GM19372 (cell line): Measurements from ENCODE around the gene PMEPA1.
A peak's percentile ranks its signal among the peaks of the same experiment; 100 is the strongest.

Experiments used
- ATAC-seq: cut with Tn5 transposase; IDR thresholded peaks from one replicate; pipeline ENCODE4 v1.9.1; 2021; ENCODE audit warnings: mild to moderate bottlenecking, low read depth, moderate library complexity; ENCODE audit not compliant: unreplicated experiment

The PMEPA1 gene

GRCh38 chr20:57680934-57681914 is 28.6 kb downstream of the PMEPA1 start:
- no peak for ATAC-seq

DNA sequence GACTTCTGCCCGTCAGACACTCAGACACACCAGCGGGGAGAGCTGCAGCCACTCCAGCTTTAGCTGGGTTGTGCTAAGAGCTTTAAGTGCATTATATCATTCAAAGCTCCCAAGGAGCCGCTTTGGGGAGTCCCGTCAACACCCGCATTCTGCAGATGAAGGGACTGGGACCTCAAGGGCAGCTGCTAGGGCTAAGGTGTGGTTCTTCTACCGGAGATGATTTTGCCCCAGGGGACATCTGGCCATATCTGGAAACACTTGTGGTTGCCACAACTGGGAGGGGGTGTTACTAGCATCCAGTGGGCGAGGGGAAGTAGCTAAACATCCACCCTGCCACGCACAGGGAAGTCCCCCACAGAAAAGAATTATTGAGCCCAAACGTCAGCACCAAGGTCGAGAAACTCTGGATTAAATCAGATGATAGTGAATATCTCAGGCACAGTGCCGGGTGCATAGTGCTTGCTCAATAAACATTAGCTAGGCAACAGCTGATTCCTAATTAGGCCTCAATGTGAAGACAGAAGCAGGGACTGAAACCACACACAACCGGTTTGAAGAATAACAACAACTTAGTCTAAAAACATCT is 29.6 kb downstream of the PMEPA1 start:
- ATAC-seq, result peak; percentile 66

DNA sequence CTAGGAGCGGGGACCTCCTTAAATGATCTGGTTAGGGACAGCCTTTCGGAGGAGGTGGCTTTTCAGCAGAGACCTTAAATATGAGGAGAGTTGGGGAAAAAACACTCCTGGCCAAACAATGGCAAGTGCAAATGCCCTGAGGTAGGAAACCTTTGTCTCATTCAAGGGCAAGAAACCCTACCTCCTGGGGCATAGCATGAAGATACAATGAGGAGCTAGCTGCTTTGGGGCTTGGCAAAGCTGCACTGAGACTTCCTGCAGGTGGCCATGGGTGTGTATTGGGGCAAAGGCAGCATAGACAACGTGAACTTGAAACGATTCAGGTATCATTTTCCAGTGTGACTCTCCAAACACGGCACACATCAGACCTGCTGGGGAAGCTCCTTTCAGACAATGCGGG is 30.7 kb downstream of the PMEPA1 start:
- ATAC-seq, result no peak

DNA sequence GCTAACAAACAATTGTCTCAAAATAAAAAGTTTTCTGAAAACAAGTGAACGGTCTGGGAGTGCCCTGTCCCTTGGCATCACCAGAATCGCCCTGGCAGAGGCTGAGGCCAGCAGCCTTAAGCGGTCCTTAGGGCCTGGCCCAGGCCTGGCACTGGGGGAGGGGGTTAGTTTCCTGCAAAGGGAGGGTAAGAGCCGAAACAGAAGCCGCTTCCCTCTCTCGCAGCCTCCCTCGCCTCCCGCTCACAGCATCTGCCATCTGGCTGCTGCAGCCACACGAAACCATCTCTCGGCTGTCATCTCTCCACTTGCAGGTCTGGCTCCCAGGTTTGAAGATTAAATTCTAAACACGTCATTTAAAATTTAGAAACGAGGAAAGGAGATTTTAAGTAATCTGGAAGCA is 31.5 kb downstream of the PMEPA1 start:
- no peak for ATAC-seq

- ATAC-seq, result no peak
These were observed 32.2 kb downstream of the PMEPA1 start for GRCh38 chr20:57677584-57677982.

DNA sequence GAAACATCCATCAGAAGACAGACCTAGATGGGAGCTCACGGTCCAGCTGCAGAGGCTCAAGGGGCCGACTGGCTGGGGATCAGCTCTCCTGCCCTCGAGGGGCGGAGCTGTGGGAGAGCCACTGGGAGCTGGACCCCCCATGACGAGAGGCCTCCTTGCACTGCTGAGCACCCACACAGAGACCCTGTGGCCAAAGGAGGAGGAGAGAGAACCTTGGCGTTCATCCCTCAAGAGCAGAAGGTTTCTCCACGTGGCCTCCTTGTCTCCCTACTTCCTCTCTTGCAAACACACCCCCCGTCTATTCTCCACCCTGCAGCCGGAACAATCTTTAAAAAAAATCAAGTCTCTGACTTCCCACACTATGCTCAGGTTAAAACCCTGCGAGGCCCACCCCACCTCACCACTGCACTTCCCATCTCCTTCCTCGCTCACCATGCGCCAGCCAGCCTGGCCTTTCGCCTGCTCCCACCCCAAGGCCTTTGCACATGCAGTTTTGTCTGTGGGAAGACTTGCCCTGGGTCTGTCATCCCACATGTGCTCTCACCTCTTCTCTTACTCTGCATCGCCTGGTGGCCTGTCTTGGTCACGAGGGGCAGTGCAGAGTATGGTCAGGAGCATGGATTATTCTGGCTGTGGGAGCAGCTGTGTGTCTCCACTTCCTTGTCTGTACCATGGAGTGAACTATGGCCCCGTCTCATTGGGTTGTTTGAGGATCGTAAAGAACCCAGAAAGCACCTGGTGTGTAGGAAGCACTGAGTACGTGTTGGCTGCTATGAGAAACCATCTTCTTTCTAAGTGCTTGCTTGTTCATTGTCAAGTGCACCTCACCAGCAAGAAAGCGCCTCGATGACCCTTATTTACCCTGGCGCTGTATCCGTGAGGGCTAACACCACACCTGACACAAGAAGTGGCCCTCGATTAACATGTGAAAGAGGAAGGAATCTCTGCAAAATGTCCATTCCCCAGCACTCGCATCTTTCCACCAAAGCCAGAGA is 32.9 kb downstream of the PMEPA1 start:
- no peak for ATAC-seq

DNA sequence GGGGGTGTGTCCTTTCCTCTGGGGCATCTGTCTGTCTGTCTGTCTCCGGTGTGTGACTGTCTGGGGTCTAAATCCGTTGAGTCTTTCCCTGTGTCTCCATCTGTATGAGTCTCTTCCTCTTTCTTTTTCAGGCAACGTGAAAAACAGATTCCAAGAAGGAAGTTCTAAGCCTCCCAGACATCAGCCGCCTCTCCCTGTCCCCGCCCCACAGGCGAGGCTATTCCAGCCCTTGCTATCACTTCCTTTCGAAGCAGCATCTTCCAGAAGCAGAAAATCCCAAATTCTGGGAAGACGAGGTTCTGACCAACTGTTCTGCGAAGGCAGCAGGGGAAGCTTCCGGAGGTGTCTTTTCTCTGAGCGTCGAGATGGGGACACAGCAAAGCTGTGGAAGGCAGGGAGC is 34.0 kb downstream of the PMEPA1 start:
- no peak for ATAC-seq

DNA sequence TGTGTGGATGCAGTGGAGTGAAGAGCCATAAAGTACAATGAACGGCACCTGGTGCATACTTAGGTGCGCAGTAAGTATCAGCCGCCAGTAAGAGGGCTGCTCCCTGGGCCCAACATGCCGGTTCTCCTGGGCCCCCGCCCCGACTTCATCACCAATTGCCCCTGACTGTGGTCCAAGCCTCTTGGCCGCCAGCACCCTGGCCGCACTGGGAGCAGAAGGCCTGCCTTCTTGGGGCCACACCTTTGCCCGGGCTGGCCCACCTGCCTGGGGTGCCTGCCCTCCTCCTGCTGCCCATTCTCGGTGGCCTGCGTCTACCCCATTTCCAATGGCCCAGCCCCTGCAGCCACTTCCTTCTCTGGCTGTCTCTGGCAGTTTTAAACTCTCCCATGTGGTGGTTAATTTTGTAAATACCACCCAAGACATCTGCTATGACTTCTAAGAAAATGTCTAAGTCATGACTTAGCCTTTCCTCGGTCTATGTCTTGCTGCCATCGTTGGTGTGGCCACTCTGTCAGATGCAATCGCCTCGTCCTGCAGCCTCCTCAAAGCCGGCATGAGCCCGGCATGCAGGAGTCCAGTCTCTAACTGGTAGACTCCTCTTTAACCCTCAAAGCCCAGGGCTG is 36.8 kb downstream of the PMEPA1 start:
- no peak for ATAC-seq

DNA sequence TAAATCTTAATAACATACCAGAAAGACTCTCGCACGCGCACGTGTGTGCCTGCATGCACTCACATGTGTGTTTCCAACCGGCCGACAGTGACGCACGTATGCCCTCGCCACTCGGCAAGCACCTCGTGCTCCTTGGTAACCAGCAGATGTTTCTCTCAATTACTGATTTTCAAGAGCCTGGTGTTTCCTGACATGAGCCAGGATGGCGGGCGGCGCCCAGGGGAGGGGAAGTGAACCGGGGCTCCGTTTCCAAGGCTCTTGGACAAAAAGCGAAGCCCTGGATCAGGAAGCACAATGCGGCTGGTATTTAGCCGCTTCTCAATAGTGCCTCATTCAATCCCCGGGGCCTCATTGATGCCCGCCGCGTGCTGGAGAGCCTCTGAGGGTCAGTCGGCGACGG is 37.7 kb downstream of the PMEPA1 start:
- no peak for ATAC-seq

DNA sequence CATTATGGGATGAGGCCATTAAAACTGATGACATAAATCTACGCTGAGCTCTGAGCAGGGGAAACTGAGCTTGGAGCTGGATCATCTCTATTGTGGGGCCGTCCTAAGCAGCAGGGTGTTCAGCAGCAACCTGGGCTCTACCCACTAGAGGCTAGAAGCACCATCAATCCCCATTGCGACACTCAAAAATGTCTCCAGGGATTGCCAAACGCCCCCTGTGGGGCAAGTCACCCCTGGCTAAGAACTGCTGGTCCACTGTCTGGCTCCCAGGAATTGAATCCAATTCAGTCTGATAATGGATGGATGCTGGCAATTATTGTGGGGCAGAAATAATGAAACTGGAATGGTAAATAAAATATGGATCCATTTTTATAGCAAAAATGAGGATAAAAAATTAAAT is 38.2 kb downstream of the PMEPA1 start:
- ATAC-seq, result no peak

DNA sequence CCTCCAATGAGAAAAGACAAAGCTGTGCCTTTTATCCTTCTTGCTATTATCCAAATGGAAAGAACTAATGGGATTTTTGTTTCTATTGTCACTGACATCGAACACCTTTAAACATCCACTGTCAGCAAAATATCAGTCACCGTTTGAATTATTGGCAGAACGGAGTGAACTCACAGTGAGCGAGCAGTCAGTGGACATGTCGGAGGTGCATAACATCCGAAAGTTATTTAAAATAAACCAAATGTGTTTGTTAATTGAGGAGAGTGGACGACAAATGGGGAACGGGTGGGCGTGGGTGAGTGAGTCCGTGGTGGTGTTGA is 38.8 kb downstream of the PMEPA1 start:
- no peak for ATAC-seq

DNA sequence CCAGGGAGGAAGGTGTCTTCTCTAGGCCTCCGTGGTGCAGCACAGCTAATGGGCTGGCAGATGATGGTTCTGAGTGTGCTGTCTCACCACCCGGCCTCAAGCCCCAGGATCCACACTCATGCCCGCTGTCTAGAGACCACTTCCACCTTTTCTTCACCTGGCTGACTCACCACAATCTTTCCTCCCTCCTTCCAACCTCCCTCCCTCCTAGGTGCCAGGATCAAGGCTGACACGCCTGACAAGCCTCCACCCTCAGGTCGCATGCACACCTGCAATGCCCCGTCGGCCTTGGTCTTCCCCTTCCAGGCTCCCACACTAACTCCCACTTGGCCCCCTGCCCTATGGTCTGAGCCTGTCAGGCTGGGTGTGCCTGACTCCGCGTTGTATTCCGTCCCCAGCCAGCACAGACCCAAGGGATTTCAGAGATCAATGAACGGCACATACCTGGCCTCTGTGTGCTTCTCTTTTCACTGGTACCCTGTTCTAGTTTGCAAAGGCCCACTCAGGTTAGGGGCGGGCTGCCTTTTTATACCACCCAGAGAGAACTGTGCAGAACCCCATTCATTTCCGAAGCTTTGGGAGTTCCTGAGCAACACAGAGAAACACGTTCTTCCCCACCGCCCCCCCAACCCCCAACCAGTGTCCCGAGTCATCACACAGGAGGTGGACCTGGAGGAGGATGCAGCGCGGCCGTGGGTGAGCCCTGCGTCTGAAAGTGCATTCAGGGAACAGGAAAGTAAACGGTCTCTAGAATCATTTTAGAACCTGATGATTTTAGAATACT is 39.3 kb downstream of the PMEPA1 start:
- no peak for ATAC-seq

DNA sequence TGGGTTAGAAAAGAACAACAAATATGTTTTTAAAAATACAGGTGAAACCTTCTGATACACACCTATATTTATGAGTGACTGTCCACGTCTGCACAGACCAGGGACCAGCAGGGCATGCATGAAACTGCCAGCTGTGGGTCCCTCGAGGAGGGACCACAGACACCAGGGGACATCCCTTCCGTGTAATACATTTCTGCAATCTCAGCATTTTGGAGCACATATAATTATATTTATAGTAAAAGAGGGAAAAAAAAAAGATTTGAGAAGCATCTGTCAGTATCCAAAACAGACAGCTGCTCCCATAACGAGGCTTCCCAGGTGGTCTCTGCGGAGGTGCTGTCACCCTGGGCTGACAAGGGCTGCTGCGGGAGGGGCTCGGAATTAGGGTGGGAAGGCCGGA is 40.2 kb downstream of the PMEPA1 start:
- no peak for ATAC-seq

DNA sequence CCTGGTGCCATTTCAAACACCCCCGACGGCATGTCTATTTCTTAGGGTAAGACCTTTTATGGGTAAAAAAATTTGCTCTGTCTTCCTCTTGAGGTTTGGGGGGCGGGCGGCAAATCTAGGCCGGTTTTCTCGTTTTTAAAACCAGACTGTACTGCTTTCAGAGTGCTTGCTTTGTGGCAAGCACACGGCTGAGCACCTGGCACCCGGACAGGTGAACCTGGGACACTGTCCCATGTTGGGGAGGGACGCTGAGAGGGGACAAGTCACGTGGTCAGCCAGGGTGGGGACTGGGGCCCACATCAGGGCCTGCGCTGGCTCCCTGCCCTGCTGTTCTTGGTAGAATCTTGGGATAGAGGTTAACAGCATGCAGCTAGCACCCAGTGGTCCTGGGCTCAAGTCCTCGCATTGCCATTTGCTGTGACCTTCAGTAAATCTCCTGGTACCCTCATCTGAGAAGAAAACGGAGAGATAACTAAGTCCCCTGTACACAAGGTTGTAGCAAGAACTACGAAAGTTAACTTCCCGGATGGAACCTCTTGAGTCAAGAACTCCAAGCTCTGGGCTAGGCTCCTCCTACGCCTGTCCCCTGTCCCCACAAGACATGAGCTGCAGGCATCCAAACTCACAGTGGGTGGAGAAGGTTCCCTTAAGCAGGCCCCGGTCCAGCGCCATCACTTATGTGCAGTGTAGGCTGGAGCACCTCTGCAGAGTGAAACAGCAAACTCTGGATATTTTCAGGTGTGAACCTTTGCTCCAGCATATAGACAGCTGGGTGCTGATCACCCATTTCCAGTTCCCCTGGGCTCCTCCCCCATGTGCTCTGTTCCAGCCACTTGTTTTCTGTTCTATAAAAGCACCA is 41.7 kb downstream of the PMEPA1 start:
- ATAC-seq, result no peak

DNA sequence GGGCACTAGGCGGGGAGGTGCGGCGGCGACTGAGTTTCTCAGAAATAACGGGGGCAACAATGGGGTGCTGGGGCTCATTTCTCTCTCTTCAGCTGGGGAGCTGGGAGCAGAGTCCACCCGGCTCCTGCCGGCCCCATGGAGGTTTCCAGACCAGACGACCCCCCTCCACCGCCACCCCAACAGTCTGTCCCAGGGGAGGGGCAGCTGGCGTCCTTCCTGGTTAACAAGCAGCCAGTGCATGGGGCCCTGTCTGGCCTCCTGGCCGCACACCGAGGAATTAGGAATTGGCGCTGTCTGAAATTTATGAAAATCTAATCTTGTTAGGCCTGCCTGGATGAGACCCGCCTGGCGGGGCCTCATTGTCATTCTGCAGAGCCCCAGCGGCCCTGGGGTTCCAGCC is 42.4 kb downstream of the PMEPA1 start:
- ATAC-seq, result no peak

- no peak for ATAC-seq
These were observed 43.0 kb downstream of the PMEPA1 start for GRCh38 chr20:57666834-57667157.

- ATAC-seq, result no peak
These were observed 43.5 kb downstream of the PMEPA1 start for GRCh38 chr20:57666106-57666833.

DNA sequence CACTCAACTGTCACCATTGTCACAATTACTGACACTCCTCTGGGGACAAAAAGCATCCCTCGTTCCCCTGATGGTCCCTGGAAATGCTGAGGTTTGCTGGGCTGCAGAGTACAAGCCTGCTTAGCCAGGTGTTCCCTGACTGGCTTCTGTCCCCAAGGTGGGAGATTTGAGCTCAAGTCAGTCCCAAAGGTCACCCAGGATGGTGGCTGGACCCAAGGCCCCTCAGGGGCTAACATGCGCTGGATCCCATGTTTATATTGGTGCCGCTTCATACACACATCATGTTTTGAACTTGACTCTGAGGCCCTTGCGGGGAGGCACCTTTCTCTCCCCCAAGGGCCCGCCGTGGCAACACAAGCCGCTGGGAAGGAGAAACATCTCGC is 44.2 kb downstream of the PMEPA1 start:
- no peak for ATAC-seq
